HEK293 (cell line): ENCODE data around the gene HSD17B4.

Experiments used
- ZNF148 ChIP-seq: fragments of 450-650 bp; formaldehyde crosslinking; IDR thresholded peaks from 2 replicates; pipeline ENCODE4 v1.5.0; 2017; ENCODE audit warnings: missing biosample characterization, missing genetic modification characterization, borderline replicate concordance
- ZNF768 ChIP-seq: fragments of 450-650 bp; formaldehyde crosslinking; IDR thresholded peaks from 2 replicates; pipeline ENCODE4 v1.5.1; 2018; ENCODE audit warnings: missing biosample characterization, mild to moderate bottlenecking, missing genetic modification characterization
- TF ChIP-seq, protein P1 (sequence below): fragments of 450-650 bp; formaldehyde crosslinking; IDR thresholded peaks from 2 replicates; pipeline ENCODE4 v1.5.1; 2016; ENCODE audit warnings: missing biosample characterization, missing genetic modification characterization

DNA sequence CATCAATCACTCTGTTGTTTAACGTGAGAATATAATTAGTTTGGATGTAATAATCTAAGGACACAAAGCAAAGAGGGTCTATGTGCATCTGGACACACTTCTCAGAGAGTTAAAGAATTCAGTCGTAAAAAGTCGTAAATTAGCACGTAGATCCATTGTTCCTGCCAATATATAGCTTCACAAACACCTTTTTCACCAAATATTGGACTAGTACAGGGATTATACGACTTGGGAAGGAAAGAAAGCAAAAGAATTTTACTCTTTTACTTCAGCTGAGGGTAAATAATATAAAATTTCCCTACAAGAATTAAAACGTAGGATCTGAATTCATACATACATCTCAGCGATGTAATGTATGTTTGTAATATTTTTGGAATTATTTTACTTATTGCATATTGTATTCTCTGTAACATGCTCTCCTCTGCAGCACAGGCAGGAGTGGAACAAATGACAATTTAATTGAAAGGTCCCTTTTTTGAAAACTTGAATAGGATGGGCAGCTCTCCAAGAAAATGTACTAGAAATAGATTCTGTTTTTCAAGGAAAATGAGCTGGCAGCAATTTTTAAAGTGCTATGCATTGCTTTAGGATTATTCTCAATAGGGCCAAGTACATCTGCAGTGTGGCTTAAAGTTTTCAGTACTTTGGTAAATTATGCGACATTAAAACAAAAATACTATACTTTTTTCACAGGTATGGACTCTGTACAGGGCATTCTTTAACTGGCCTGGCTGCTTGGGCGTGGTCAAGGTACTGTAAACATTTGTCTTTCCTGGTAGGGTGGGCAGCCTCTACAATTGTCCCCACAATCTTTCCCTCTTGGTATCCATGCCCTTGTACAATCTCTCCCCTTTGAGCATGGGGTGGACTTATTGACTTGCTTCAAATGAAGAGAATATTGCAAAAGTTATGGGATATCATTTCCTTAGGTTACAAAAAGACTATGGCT lies 39.7 kb upstream of the HSD17B4 start:
- TF ChIP-seq, protein P1, sequence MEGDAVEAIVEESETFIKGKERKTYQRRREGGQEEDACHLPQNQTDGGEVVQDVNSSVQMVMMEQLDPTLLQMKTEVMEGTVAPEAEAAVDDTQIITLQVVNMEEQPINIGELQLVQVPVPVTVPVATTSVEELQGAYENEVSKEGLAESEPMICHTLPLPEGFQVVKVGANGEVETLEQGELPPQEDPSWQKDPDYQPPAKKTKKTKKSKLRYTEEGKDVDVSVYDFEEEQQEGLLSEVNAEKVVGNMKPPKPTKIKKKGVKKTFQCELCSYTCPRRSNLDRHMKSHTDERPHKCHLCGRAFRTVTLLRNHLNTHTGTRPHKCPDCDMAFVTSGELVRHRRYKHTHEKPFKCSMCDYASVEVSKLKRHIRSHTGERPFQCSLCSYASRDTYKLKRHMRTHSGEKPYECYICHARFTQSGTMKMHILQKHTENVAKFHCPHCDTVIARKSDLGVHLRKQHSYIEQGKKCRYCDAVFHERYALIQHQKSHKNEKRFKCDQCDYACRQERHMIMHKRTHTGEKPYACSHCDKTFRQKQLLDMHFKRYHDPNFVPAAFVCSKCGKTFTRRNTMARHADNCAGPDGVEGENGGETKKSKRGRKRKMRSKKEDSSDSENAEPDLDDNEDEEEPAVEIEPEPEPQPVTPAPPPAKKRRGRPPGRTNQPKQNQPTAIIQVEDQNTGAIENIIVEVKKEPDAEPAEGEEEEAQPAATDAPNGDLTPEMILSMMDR (tag by site-specific recombination): no peak; the same call in 1 of the 2 replicates
- TF ChIP-seq ZNF768 (tag by site-specific recombination) (no peak), ZNF148 (tag by site-specific recombination) (no peak)
